ENCODE data around the gene GABRP.

Gene GABRP

DNA sequence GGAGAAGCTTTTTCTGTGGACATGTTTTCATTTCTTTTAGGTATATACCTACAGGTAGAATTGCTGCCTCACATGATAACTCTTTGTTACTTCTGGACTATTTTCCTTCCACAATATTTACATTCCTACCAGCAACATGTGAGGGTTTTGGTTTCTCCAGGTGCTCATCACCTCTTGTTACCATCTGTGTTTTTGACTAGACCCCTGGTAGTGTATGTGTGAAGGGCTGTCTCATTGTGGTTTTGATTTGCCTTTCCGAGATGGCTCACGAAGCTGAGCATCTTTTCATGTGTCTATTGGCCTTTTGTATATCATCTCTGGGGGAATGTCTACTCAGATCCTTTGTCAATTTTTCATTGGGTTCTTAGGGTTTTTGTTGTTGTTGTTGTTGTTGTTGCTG lies 61.1 kb downstream of the GABRP start:
- no peak for DNase-seq (ENCODE audit: low read depth, low spot score)
- H3K4me3 ChIP-seq (ENCODE audit: low read length), result no peak overlapping the region

DNA sequence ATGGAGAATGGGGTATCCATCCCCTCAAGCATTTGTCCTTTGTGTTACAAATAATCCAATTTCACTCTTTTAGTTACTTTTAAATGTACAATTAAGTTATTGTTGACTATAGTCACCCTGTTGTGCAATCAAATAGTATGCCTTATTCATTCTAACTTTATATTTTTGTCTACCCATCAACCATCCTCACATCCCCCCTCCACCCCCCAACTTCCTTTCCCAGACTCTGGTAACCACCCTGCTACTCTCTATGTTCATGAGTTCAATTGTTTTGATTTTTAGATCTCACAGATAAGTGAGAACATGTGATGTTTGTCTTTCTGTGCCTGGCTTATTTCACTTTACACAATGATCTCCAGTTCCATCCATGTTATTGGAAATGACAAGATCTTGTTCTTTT lies 62.9 kb downstream of the GABRP start:
- DNase-seq (ENCODE audit: low read depth, low spot score), result no peak

DNA sequence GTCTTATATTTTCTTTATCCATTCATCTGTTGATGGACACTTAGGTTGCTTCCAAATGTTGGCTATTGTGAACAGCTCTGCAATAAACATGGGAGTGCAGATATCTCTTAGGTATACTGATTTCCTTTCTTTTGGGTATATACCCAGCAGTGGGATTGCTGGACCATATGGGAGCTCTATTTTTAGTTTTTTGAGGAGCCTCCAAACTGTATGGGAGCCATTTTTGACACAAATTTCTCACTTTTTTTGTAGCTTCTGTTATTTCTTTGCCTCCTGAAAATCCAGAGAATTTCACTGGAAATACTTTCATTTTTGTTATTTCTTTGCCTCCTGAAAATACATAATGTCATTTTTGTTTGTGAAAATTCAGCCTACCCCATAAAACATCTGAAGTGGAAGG lies 63.3 kb downstream of the GABRP start:
- no peak overlapping the region for H3K4me3 ChIP-seq (ENCODE audit: low read length)
- DNase-seq (ENCODE audit: low read depth, low spot score), result no peak

More for the DNA sequence above, 62.9 kb downstream of the GABRP start:
- no peak overlapping the region for H3K4me3 ChIP-seq (ENCODE audit: low read length)

DNA sequence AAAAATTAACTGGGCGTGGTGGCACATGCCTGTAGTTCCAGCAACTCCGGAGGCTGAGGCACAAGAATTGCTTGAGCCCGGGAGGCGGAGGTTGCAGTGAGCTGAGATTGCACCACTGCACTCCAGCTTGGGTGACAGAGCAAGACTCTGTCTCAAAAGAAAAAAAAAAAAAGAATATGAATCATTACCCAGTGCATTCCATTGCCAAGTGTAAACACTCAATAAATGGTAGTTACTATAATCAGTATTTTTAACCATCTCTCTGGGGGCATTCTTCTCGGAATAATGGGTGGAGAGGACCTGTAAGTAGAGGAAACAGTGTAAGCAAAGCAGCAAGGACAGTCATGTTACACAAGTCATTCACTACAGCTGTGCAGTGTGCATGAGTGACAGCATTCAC lies 64.5 kb downstream of the GABRP start:
- DNase-seq (ENCODE audit: low read depth, low spot score), result no peak
- H3K4me3 ChIP-seq (ENCODE audit: low read length), result no peak overlapping the region

DNA sequence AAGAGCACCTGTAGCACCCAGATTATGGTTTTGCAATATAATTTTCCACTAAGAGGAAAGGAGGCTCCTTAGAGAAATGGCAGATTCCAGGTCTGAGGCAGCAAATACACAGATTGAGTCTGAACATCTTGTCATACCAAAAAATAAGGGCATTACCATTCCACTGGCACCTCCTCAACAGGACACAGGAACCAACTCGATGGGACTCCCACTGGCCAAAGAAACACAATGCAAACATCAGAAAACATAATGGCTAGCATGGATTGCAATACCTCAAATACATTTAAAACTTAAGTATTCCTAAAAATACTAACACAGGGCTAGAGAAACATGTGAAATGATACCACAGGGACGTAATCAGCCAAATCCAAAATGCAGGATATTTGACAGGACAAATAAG lies 65.8 kb downstream of the GABRP start:
- no peak for DNase-seq (ENCODE audit: low read depth, low spot score)
- no peak overlapping the region for H3K4me3 ChIP-seq (ENCODE audit: low read length)

DNA sequence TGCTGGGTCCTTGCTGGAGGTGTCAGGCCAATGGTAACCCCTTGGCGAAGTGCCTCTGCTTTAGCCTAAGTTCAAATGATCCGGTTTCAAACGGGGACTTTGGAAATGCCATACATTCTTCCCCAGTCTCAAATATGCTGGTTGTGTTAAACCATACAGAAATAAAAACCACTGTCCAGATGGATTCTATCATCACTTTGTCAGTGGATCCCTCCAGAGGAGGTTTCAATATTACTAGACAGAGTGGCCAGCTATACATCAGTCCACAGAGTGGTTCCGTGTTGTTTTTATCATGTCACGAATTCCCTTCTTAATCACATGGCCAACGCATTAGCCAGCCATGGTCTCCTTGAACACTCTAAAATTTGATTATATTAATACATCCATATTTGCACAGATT lies 71.0 kb downstream of the GABRP start:
- DNase-seq (ENCODE audit: low read depth, low spot score), result no peak
- no peak overlapping the region for H3K4me3 ChIP-seq (ENCODE audit: low read length)

DNA sequence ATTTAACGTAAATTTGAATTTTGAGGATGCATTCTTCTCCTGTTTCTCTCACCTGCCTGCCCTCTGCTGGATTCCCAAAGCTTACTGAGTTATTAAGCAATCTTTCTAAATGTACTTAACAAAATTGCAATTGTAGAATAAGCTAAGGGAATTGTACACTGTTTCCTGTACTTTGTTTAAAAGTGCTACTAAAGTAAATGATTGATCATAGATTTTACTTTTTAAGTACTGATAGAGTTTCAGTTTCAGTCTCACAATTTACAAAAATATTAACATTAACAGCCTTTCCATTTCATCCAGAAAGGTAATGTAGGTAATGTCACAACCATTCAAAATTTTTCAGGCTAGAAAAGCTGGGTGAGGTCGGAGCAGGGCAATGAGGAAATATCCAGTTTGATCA lies 73.5 kb downstream of the GABRP start:
- no peak for DNase-seq (ENCODE audit: low read depth, low spot score)
- no peak overlapping the region for H3K4me3 ChIP-seq (ENCODE audit: low read length)

DNA sequence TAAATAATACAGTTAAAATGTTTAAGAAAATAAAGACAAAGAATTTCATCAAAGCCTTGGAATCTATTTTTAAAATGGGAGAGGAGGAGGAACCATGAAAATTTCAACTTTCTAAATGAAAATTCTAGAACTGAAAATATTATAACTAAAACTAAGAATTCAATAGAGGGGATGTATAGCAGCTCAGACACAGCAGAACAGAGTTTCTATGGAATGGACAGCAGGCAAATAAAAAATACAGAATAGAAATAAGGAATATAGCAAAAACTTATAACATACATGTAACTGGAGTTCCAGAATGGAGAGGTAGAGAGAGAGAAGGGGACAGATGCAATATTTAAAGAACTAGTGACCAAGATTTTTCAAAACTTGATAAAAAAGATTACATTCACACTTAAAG lies 76.9 kb downstream of the GABRP start:
- no peak for DNase-seq (ENCODE audit: low read depth, low spot score)
- no peak overlapping the region for H3K4me3 ChIP-seq (ENCODE audit: low read length)

DNA sequence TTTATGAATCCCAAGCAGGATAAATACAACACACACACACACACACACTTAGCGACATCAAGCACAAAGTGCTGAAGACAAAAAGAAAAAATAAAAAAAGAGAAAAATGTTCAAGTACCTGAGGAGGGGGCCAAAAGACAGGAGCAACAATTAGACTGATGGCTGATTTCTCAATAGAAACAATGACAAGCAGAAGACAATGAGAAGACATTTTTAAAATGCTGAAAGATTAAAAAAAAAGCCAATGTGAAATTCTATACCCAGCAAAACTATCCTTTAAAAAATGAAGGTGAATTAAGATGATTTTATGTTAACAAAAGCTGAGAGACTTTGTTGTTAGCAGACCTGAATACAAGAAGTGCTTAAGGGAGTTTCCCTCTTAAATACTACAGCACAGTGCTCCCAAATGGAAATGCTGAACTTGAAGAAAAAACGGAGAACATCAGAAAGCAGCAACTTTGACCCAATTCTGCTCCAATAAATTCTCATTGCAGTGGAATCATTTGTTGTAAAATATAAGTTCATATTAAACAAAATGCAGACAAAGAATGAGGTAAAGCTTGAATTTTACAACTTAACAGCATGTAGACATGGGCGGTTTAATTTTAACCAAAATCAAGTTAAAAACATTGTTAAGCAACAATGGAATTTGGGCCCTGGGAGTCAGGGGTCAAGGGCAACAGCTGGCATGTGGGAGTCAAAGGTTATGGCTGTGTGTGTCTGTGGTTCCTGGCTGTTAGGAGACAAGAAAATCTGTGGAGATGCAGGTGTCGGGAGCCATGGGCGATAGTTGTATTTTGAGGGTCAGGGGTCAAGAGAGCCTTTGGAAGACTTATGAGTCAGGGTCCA lies 77.5 kb downstream of the GABRP start:
- no peak overlapping the region for H3K4me3 ChIP-seq (ENCODE audit: low read length)
- no peak for DNase-seq (ENCODE audit: low read depth, low spot score)

DNA sequence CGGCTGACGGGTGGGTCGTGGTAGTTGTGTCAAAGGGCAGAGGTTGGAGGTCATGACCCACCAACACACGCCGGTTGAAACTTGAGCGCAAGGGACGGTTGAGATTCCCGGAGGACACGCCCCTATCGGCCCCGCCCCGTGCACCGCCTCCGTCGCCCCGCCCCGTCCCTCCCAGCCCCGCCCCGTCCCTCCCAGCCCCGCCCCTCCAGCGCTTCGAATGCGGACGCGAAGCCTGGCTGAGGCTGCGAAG lies 78.1 kb downstream of the GABRP start:
- no peak for DNase-seq (ENCODE audit: low read depth, low spot score)
- no peak overlapping the region for H3K4me3 ChIP-seq (ENCODE audit: low read length)

DNA sequence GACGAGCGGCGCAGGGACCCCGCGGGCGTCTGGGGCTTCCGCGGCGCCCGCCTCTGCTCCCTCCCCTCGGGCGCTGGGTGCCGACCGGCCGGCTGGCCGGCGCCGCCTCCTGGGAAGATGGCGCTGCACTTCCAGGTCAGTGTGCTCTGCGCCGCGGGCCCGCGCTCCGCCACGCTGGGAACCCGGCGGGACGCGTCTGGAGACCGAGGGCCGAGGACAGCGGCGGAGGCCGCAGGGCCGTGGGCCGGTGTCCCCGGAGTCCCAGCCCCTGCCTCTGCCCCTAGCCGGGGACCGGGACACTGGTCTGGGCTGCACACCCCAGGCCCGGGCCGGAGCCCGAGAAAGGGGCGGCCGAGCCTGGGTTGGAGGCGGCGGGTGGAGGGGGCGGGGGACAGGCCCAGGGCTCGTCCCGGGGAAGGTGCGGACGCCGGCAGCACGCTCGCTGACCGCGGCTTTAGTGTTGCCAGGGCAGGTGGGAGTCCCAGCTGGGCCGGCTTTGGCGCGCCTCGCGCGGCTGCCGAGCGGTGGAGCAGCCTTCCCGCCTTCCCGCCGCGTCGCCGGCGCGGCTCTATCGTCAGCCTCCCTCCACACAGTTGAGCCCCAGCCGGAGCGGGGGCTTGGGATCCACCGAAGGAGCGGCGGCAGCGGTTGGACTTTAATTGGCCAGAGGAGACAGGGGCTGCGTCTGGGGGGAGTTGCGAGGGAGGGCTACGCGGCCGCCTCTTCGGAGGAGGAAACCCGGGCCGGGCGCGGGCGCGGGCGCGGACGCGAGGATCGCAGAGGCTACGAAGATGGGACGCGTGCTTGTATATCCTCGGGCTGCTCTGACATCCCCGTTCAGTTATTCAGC lies 78.6 kb downstream of the GABRP start, which contains the start of gene RANBP17:
TSS of gene RANBP17 (plus strand) at position 102 of the 850 bp plus-strand sequence.
- no peak for DNase-seq (ENCODE audit: low read depth, low spot score)
- H3K4me3 ChIP-seq (ENCODE audit: low read length), result no peak within 1 kb of the TSS

DNA sequence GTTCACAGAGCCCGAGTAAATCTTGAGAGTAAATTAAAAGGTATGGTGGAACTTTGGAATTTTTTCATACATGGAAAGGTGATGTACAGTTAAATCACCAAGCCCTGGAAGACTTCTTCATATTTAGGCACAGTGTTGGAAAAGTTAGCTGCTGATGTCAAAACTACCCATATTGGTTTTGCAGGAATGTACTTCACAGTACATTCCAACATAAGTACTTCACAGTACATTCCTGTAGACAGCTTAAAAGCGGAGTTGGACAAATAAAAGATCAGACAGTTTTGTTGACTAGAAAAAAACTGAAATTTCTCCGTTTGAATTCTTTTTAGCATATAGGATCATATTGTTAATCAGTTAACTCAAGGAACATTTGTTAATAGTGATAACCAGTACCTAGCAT lies 80.1 kb downstream of the GABRP start:
- H3K4me3 ChIP-seq (ENCODE audit: low read length), result no peak overlapping the region

More for the DNA sequence above, 80.1 kb downstream of the GABRP start:
- no peak for DNase-seq (ENCODE audit: low read depth, low spot score)
